Naive B cell (primary cell): ENCODE measurements around the gene PCDHB13. TPM values are rescaled to one million over a fixed set of nuclear protein-coding genes. Genes with fewer than 3 reads are reported as not detected.

ENCODE experiments used
- ATAC-seq, 2 donors: fragments of 150-1000 bp; cut with Tn5 transposase; 2 replicates each; pipeline ENCODE4 v1.10.0; 2021; ENCODE audit warnings: low read depth in 2 of 2, mild to moderate bottlenecking in 2 of 2, moderate library complexity in 2 of 2
- DNase-seq: peaks from one replicate; pipeline ENCODE4 v3.0.0; 2022
- H3K27ac Mint-ChIP-seq, 6 donors: one replicate each; pipeline ENCODE4 v1.8.0; 2020 to 2022; ENCODE audit warnings: mild to moderate bottlenecking in 6 of 6, mixed read lengths in 6 of 6, moderate library complexity in 5 of 6, inconsistent platforms in 2 of 6
- H3K27me3 Mint-ChIP-seq, 3 donors: one replicate each; pipeline ENCODE4 v1.8.0; 2021 to 2022; ENCODE audit warnings: mixed read lengths in 3 of 3, mild to moderate bottlenecking in 1 of 3
- H3K36me3 Mint-ChIP-seq, 2 donors: one replicate each; pipeline ENCODE4 v1.8.0; 2020 to 2022; ENCODE audit warnings: mixed read lengths in 2 of 2, inconsistent platforms in 1 of 2, mild to moderate bottlenecking in 1 of 2
- H3K4me1 Mint-ChIP-seq, 3 donors: one replicate each; pipeline ENCODE4 v1.8.0; 2020 to 2022; ENCODE audit warnings: mixed read lengths in 3 of 3, inconsistent platforms in 1 of 3, mild to moderate bottlenecking in 1 of 3, moderate library complexity in 1 of 3
- H3K4me3 Mint-ChIP-seq, 8 donors: one replicate each; pipeline ENCODE4 v1.8.0; 2020 to 2022; ENCODE audit warnings: mild to moderate bottlenecking in 8 of 8, mixed read lengths in 8 of 8, moderate library complexity in 8 of 8, inconsistent platforms in 2 of 8
- H3K9me3 Mint-ChIP-seq, 7 donors: one replicate each; pipeline ENCODE4 v1.8.0; 2020 to 2022; ENCODE audit warnings: mixed read lengths in 7 of 7, mild to moderate bottlenecking in 5 of 7, inconsistent platforms in 2 of 7, moderate library complexity in 1 of 7
- polyA plus RNA-seq, 6 donors: library from polyadenylated mRNA; unstranded; fragments of 300-500 nt; fragmentation: Illumina TruSeq; gene quantifications; one replicate each; pipeline ENCODE4 v1.2.3, GENCODE V29; 2021; ENCODE audit warnings: low read depth in 6 of 6

Gene PCDHB13
- polyA plus RNA-seq, 6 donors from 2014 or later = not detected

DNA sequence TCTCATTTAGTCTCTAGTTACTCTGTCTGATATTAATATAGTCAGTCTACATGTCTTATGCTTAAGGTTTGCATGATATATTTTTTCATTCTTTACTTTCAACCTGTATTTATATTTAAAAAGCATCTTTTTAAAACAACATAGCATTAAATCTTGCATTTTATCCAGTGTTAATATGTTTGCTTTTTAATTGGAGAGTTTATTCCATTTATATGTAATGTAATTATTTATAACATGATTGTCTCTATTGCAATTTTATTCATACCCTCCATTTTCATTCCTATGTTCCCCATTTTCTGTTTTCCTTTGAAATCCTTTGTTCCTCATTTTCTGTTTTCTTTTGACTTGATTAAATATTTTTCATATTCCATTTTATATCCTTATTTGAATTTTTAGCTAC, 44.7 kb downstream of the PCDHB13 start:
- H3K36me3 Mint-ChIP-seq = peaks cover 37 to 46% of the 10 kb centered on the region in 2 donors
- no peaks in the 10 kb centered on the region for H3K27me3 Mint-ChIP-seq
- H3K9me3 Mint-ChIP-seq = peaks cover 0 to 99% (median 88%) of the 10 kb centered on the region in 7 donors
- no peak for ATAC-seq
- H3K4me1 Mint-ChIP-seq = no peaks in the 10 kb centered on the region
- H3K27ac Mint-ChIP-seq = no peak overlapping the region
- no peak for DNase-seq
- H3K4me3 Mint-ChIP-seq = no peak overlapping the region

DNA sequence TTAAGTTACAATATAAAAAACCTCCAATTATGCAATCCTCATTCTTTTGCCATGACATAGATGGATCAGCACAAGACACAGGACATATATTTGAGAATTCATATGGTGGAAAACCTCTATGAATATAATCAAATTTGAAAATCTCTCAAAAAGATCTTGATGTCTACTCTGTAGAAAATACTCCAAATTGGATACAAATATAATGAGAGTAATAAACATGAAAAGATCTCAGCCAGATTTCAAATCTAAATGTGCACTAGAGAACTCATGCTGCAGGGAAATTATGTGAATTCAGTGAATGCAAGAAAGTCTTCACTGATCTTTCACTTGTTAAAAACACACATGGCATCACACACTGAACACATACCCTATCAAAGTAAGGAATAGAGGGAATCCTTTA, 45.2 kb downstream of the PCDHB13 start:
- H3K27ac Mint-ChIP-seq = no peak overlapping the region
- peaks cover 3 to 99% (median 89%) of the 10 kb centered on the region in 7 donors for H3K9me3 Mint-ChIP-seq
- no peak overlapping the region for H3K4me3 Mint-ChIP-seq
- ATAC-seq = no peak
- H3K4me1 Mint-ChIP-seq = no peaks in the 10 kb centered on the region
- no peaks in the 10 kb centered on the region for H3K27me3 Mint-ChIP-seq
- H3K36me3 Mint-ChIP-seq = peaks cover 42 to 50% of the 10 kb centered on the region in 2 donors
- no peak for DNase-seq

DNA sequence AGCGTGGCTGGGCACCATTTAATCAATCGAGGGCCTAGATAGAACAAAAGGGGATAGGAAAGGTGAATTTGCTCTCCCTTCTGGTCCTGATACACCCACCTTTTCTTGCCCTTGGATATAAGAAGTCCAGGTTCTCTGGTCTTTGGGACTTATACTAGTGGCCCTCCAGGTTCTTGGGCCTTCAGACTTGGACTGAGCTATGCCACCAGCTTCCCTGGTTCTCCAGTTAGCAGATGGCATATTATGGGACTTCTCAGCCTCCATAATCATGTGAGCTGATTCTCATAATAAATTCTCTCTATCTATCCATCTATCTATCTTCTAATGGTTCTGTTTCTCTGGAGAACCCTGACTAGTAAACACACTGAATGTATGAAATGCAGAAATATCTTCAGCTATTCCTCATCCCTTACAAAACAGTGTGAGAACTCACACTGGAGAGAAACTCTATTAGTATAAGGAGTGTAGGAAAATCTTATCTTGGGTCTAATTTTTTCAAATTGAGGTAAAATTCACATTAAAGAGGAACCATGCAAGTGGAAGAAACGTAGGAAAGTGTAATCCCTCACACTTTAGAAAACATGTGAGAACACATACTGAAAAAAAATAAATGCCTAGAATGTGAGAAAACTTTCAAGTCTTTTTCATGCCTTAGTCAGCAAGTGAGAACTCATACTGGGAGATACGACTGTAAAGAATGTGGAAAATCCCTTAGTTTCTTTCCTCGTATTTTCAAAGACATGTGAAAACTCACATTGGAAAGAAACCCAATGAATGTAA, 46.9 kb downstream of the PCDHB13 start:
- Mint-ChIP-seq H3K4me3 (no peak overlapping the region), H3K36me3 (peaks cover 38 to 45% of the 10 kb centered on the region in 2 donors), H3K27ac (no peak overlapping the region), H3K27me3 (no peaks in the 10 kb centered on the region), H3K4me1 (no peaks in the 10 kb centered on the region), H3K9me3 (peaks cover 6 to 98% (median 91%) of the 10 kb centered on the region in 7 donors)
- no peak for ATAC-seq
- no peak for DNase-seq

GRCh38 chr5:141261238-141261546, 47.5 kb downstream of the PCDHB13 start:
- no peaks in the 10 kb centered on the region for H3K27me3 Mint-ChIP-seq
- no peak overlapping the region for H3K4me3 Mint-ChIP-seq
- no peak for ATAC-seq
- DNase-seq = no peak
- no peak overlapping the region for H3K27ac Mint-ChIP-seq
- H3K36me3 Mint-ChIP-seq = peaks cover 42 to 48% of the 10 kb centered on the region in 2 donors
- H3K4me1 Mint-ChIP-seq = no peaks in the 10 kb centered on the region
- H3K9me3 Mint-ChIP-seq = peaks cover 10 to 98% (median 91%) of the 10 kb centered on the region in 7 donors

Other genes with a start within 250 kb of the PCDHB13 start
- gene PCDHAC2, start 247.4 kb upstream of the PCDHB13 start, polyA plus RNA-seq = not detected
- not detected for gene PCDHB1, start 162.5 kb upstream of the PCDHB13 start, polyA plus RNA-seq
- gene PCDHB2, start 119.3 kb upstream of the PCDHB13 start, polyA plus RNA-seq = under 1 TPM in 1 of 6 donors, not detected in 5; 0.13 TPM
- not detected for gene PCDHB3, start 113.4 kb upstream of the PCDHB13 start, polyA plus RNA-seq
- gene PCDHB4, start 92.1 kb upstream of the PCDHB13 start, polyA plus RNA-seq = not detected
- gene PCDHB5, start 78.7 kb upstream of the PCDHB13 start, polyA plus RNA-seq = under 1 TPM in 2 of 6 donors, not detected in 4; 0.08 to 0.43 TPM
- not detected for gene PCDHB6, start 63.9 kb upstream of the PCDHB13 start, polyA plus RNA-seq
- gene PCDHB7, start 41.3 kb upstream of the PCDHB13 start, polyA plus RNA-seq = not detected
- gene PCDHB8, start 36.1 kb upstream of the PCDHB13 start, polyA plus RNA-seq = not detected
- not detected for gene PCDHB16, start 31.5 kb upstream of the PCDHB13 start, polyA plus RNA-seq
- gene PCDHB9, start 26.8 kb upstream of the PCDHB13 start, polyA plus RNA-seq = not detected
- not detected for gene PCDHB10, start 21.6 kb upstream of the PCDHB13 start, polyA plus RNA-seq
- gene PCDHB11, start 14.3 kb upstream of the PCDHB13 start, polyA plus RNA-seq = not detected
- gene PCDHB12, start 5.2 kb upstream of the PCDHB13 start, polyA plus RNA-seq = not detected
- not detected for gene PCDHB14, start 9.4 kb downstream of the PCDHB13 start, polyA plus RNA-seq
- not detected for gene PCDHB15, start 31.5 kb downstream of the PCDHB13 start, polyA plus RNA-seq
- under 1 TPM in 1 of 6 donors, not detected in 5; 0.20 TPM for gene SLC25A2, start 90.1 kb downstream of the PCDHB13 start, polyA plus RNA-seq
- 100 to 1,000 TPM; 270 to 315 (median 285) TPM for gene TAF7, start 106.9 kb downstream of the PCDHB13 start, polyA plus RNA-seq
- not detected for gene PCDHGA1, start 116.6 kb downstream of the PCDHB13 start, polyA plus RNA-seq
- not detected for gene PCDHGA2, start 124.8 kb downstream of the PCDHB13 start, polyA plus RNA-seq
- gene PCDHGA3, start 129.9 kb downstream of the PCDHB13 start, polyA plus RNA-seq = not detected
- gene PCDHGB1, start 136.2 kb downstream of the PCDHB13 start, polyA plus RNA-seq = not detected
- gene PCDHGA4, start 141.1 kb downstream of the PCDHB13 start, polyA plus RNA-seq = under 1 TPM in 2 of 6 donors, not detected in 4; 0.14 to 0.16 TPM
- gene PCDHGB2, start 146.1 kb downstream of the PCDHB13 start, polyA plus RNA-seq = under 1 TPM in 3 of 6 donors, not detected in 3; 0.27 to 0.82 (median 0.74) TPM
- under 1 TPM in 1 of 6 donors, not detected in 5; 0.10 TPM for gene PCDHGA5, start 150.2 kb downstream of the PCDHB13 start, polyA plus RNA-seq
- under 1 TPM in 1 of 6 donors, not detected in 5; 0.21 TPM for gene PCDHGB3, start 156.3 kb downstream of the PCDHB13 start, polyA plus RNA-seq
- under 1 TPM in 1 of 6 donors, not detected in 5; 0.08 TPM for gene PCDHGA6, start 160.0 kb downstream of the PCDHB13 start, polyA plus RNA-seq
- not detected for gene PCDHGA7, start 168.8 kb downstream of the PCDHB13 start, polyA plus RNA-seq
- under 1 TPM in 1 of 6 donors, not detected in 5; 0.15 TPM for gene PCDHGB4, start 173.8 kb downstream of the PCDHB13 start, polyA plus RNA-seq
- not detected for gene PCDHGA8, start 178.7 kb downstream of the PCDHB13 start, polyA plus RNA-seq
- under 1 TPM in 3 of 6 donors, not detected in 3; 0.12 to 0.27 (median 0.20) TPM for gene PCDHGB5, start 184.0 kb downstream of the PCDHB13 start, polyA plus RNA-seq
- gene PCDHGA9, start 188.9 kb downstream of the PCDHB13 start, polyA plus RNA-seq = under 1 TPM in 1 of 6 donors, not detected in 5; 0.25 TPM
- under 1 TPM in 2 of 6 donors, not detected in 4; 0.11 to 0.17 TPM for gene PCDHGB6, start 194.1 kb downstream of the PCDHB13 start, polyA plus RNA-seq
- gene PCDHGA10, start 199.1 kb downstream of the PCDHB13 start, polyA plus RNA-seq = under 1 TPM in 1 of 6 donors, not detected in 5; 0.05 TPM
- gene PCDHGB7, start 203.8 kb downstream of the PCDHB13 start, polyA plus RNA-seq = not detected
- not detected for gene PCDHGA11, start 207.1 kb downstream of the PCDHB13 start, polyA plus RNA-seq
- gene PCDHGA12, start 216.6 kb downstream of the PCDHB13 start, polyA plus RNA-seq = under 1 TPM in 3 of 6 donors, not detected in 3; 0.09 to 0.16 (median 0.11) TPM